Vagina (tissue), 2 donors: Measurements from ENCODE around the gene SEC24B.

Experiments
- POLR2A ChIP-seq, 2 donors: fragments of 450-650 bp; IDR thresholded peaks; one replicate each; pipeline ENCODE4 v1.6.1; 2017; ENCODE audit warnings: antibody characterized with exemption in 2 of 2, mild to moderate bottlenecking in 2 of 2, moderate library complexity in 2 of 2
- POLR2AphosphoS5 ChIP-seq, 2 donors: sonication (generic); formaldehyde crosslinking; IDR thresholded peaks; one replicate each; pipeline ENCODE4 v1.9.0; 2017; ENCODE audit warnings: antibody characterized with exemption in 2 of 2, mild to moderate bottlenecking in 2 of 2, low read depth in 1 of 2; ENCODE audit not compliant: insufficient read depth in 1 of 2
- TF ChIP-seq, protein P1 (sequence below), 3 experiments: fragments of 450-650 bp in 2 of 3; fragments of 200-600 bp in 1 of 3; sonication (generic) in 1 of 3; IDR thresholded peaks; one replicate each; pipeline ENCODE4 v1.5.1; 2017 to 2019; ENCODE audit warnings: antibody characterized with exemption in 3 of 3, mild to moderate bottlenecking in 2 of 3, moderate library complexity in 2 of 3

DNA sequence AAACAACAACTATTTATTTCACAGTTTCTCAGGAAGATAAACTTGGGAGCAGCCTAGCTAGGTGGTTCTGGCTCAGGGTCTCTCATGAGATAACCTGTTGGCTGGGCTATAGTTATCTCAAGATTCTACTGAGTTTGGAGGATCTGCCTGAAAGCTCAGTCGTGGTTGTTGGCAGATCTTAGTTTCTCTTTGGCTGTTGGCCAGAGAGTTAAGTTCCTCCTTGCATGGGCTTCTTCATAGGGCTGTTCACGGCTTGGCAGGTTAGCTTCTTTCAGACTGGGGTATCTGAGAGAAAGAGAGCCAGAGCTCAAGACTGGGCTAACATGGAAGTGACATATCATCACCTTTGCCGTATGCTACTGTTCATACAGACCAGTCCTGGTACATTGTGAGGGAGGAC is 28.7 kb downstream of the SEC24B start:
- TF ChIP-seq, protein P1, sequence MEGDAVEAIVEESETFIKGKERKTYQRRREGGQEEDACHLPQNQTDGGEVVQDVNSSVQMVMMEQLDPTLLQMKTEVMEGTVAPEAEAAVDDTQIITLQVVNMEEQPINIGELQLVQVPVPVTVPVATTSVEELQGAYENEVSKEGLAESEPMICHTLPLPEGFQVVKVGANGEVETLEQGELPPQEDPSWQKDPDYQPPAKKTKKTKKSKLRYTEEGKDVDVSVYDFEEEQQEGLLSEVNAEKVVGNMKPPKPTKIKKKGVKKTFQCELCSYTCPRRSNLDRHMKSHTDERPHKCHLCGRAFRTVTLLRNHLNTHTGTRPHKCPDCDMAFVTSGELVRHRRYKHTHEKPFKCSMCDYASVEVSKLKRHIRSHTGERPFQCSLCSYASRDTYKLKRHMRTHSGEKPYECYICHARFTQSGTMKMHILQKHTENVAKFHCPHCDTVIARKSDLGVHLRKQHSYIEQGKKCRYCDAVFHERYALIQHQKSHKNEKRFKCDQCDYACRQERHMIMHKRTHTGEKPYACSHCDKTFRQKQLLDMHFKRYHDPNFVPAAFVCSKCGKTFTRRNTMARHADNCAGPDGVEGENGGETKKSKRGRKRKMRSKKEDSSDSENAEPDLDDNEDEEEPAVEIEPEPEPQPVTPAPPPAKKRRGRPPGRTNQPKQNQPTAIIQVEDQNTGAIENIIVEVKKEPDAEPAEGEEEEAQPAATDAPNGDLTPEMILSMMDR (IDR thresholded peaks at IDR 0.05) = no peak
- no peak for TF ChIP-seq POLR2A (IDR thresholded peaks at IDR 0.05)
- no peak for TF ChIP-seq POLR2AphosphoS5 (IDR thresholded peaks at IDR 0.05; ENCODE audit: insufficient read depth in 1 of 2, low read depth in 1 of 2)
